HCT116 (cell line): Measurements from ENCODE around the gene ETNK2. TPM values are rescaled to one million over a fixed set of nuclear protein-coding genes. Genes with fewer than 3 reads are reported as not detected.

Source experiments
- ATAC-seq: fragments of 200-7000 bp; cut with Tn5 transposase; 2 replicates; pipeline ENCODE4 v1.9.1; 2020; ENCODE audit warnings: mild to moderate bottlenecking, moderate library complexity
- BruUV-seq: library from RNA; stranded (reverse); fragments of 400-500 nt; replicated peaks from 2 replicates; lab custom pipeline; 2021; lab: Mats Ljungman, UMichigan
- CTCF ChIA-PET: fragments of 300-600 bp; sonication (Branson Sonifier 250); formaldehyde crosslinking; loops from one replicate; lab custom pipeline; 2021; ENCODE audit warnings: antibody characterized with exemption; lab: Charles Lee
- POLR2A ChIA-PET: fragments of 300-600, 350-600 bp; sonication (Branson Sonifier 250); formaldehyde crosslinking; loops from one replicate; lab custom pipeline; 2021; ENCODE audit warnings: antibody characterized with exemption; lab: Charles Lee
- RAD21 ChIA-PET, 2 experiments: fragments of 300-600 bp; sonication (Branson Sonifier 250); formaldehyde crosslinking; loops; one replicate each; lab custom pipeline; 2023; ENCODE audit warnings: low total read pairs in 2 of 2; ENCODE audit not compliant: uncharacterized antibody in 2 of 2, unreplicated experiment in 2 of 2, low non-redundant PET in 1 of 2; lab: Charles Lee
- DNase-seq: peaks from one replicate; pipeline ENCODE4 v3.0.0-alpha.2; 2010; ENCODE audit warnings: low read depth, low spot score
- H2AFZ ChIP-seq: fragments of 200-600 bp; shearing (Covaris generic), sonication (generic); 2 replicates; pipeline ENCODE4 v1.6.1; 2017; ENCODE audit warnings: low read depth, mixed run types, mixed read lengths, antibody characterized with exemption, low read length; ENCODE audit not compliant: poor library complexity, severe bottlenecking
- H3K27ac ChIP-seq: 2 replicates; pipeline ENCODE4 v1.5.1; 2012; ENCODE audit warnings: low read depth, low read length
- H3K27me3 ChIP-seq: fragments of 200-600 bp; sonication (generic); 2 replicates; pipeline ENCODE4 v1.6.1; 2016; ENCODE audit warnings: mixed run types, low read length, mixed read lengths; ENCODE audit not compliant: insufficient read depth
- H3K36me3 ChIP-seq, 2 experiments: fragments of 200-500 bp in 1 of 2; fragments of 200-600 bp in 1 of 2; sonication (Bioruptor generic) in 1 of 2; sonication (generic) in 1 of 2; 2 replicates each; pipeline versions ENCODE4 v1.5.1 to v1.6.1; 2014 to 2016; ENCODE audit warnings: low read length in 2 of 2, inconsistent platforms in 1 of 2, mixed read lengths in 1 of 2, mixed run types in 1 of 2; ENCODE audit not compliant: insufficient read depth in 2 of 2, control insufficient read depth in 1 of 2
- H3K4me1 ChIP-seq, 2 experiments: fragments of 200-600 bp in 1 of 2; sonication (generic) in 1 of 2; 2 replicates each; pipeline versions ENCODE4 v1.5.1 to v1.6.1; 2012 to 2017; ENCODE audit warnings: low read length in 2 of 2, inconsistent platforms in 1 of 2, mild to moderate bottlenecking in 1 of 2, mixed read lengths in 1 of 2, mixed run types in 1 of 2, moderate library complexity in 1 of 2; ENCODE audit not compliant: insufficient read depth in 2 of 2, control insufficient read depth in 1 of 2
- H3K4me2 ChIP-seq: fragments of 200-600 bp; sonication (generic); 2 replicates; pipeline ENCODE4 v1.6.1; 2017; ENCODE audit warnings: mixed run types, low read length, mixed read lengths
- H3K4me3 ChIP-seq, 2 experiments: fragments of 200-600 bp in 1 of 2; sonication (generic) in 1 of 2; replicated peaks in 1 of 2; 2 replicates each; pipeline ENCODE4 v1.5.1; 2011 to 2016; ENCODE audit warnings: low read length in 2 of 2, control low read depth in 1 of 2, low read depth in 1 of 2, mild to moderate bottlenecking in 1 of 2, mixed read lengths in 1 of 2, mixed run types in 1 of 2
- H3K79me2 ChIP-seq: fragments of 200-600 bp; sonication (generic); 2 replicates; pipeline ENCODE4 v1.6.1; 2017; ENCODE audit warnings: mild to moderate bottlenecking, mixed run types, low read length, moderate library complexity, mixed read lengths; ENCODE audit not compliant: insufficient read depth
- H3K9ac ChIP-seq: fragments of 200-600 bp; sonication (generic); 2 replicates; pipeline ENCODE4 v1.6.1; 2016; ENCODE audit warnings: low read length, mixed read lengths
- H3K9me2 ChIP-seq: fragments of 200-600 bp; sonication (generic), shearing (Covaris generic); 2 replicates; pipeline ENCODE4 v1.6.1; 2017; ENCODE audit warnings: mixed run types, mild to moderate bottlenecking, moderate library complexity; ENCODE audit not compliant: insufficient read depth
- H3K9me3 ChIP-seq, 2 experiments: fragments of 200-500 bp in 1 of 2; fragments of 200-600 bp in 1 of 2; sonication (Bioruptor generic) in 1 of 2; sonication (generic) in 1 of 2; 2 replicates each; pipeline ENCODE4 v1.6.1; 2014 to 2017; ENCODE audit warnings: low read length in 2 of 2, mixed read lengths in 2 of 2, inconsistent platforms in 1 of 2, low read depth in 1 of 2, mild to moderate bottlenecking in 1 of 2, mixed run types in 1 of 2, moderate library complexity in 1 of 2; ENCODE audit not compliant: control insufficient read depth in 1 of 2, insufficient read depth in 1 of 2
- H4K20me1 ChIP-seq: fragments of 200-600 bp; sonication (generic), shearing (Covaris generic); 2 replicates; pipeline ENCODE4 v1.6.1; 2017; ENCODE audit warnings: mixed run types, mild to moderate bottlenecking, moderate library complexity; ENCODE audit not compliant: insufficient read depth
- CBX3 ChIP-seq: IDR thresholded peaks from 2 replicates; pipeline ENCODE4 v1.6.1; 2012; ENCODE audit warnings: low read depth
- CEBPB ChIP-seq: IDR thresholded peaks from 2 replicates; pipeline ENCODE4 v1.6.1; 2012; ENCODE audit warnings: low read depth
- EGR1 ChIP-seq: IDR thresholded peaks from 2 replicates; pipeline ENCODE4 v1.6.1; 2012; ENCODE audit warnings: low read depth
- ELF1 ChIP-seq: IDR thresholded peaks from 2 replicates; pipeline ENCODE4 v1.6.1; 2012; ENCODE audit warnings: low read depth, borderline replicate concordance
- EZH2 ChIP-seq: fragments of 200-600 bp; sonication (generic); IDR thresholded peaks from 2 replicates; pipeline ENCODE4 v1.6.1; 2017; ENCODE audit warnings: antibody characterized with exemption, mixed run types
- EZH2phosphoT487 ChIP-seq: fragments of 200-600 bp; IDR thresholded peaks from 2 replicates; pipeline ENCODE4 v1.6.1; 2018; ENCODE audit warnings: antibody characterized with exemption, borderline replicate concordance
- FOSL1 ChIP-seq: IDR thresholded peaks from 2 replicates; pipeline ENCODE4 v1.6.1; 2012; ENCODE audit warnings: low read depth
- JUND ChIP-seq: IDR thresholded peaks from 2 replicates; pipeline ENCODE4 v1.6.1; 2012
- POLR2A ChIP-seq: IDR thresholded peaks from 2 replicates; pipeline ENCODE4 v1.7.0; 2011; ENCODE audit warnings: borderline replicate concordance; ENCODE audit not compliant: insufficient read depth, insufficient read length; ENCODE audit errors: extremely low read depth
- POLR2AphosphoS5 ChIP-seq: IDR thresholded peaks from 2 replicates; pipeline ENCODE4 v1.6.1; 2011; ENCODE audit warnings: mild to moderate bottlenecking, low read depth, low read length, moderate library complexity
- RAD21 ChIP-seq: IDR thresholded peaks from 2 replicates; pipeline ENCODE4 v1.6.1; 2012; ENCODE audit warnings: low read depth, mild to moderate bottlenecking
- SIN3A ChIP-seq: IDR thresholded peaks from 2 replicates; pipeline ENCODE4 v1.6.1; 2012; ENCODE audit warnings: low read depth
- SP1 ChIP-seq: IDR thresholded peaks from 2 replicates; pipeline ENCODE4 v1.6.1; 2012; ENCODE audit warnings: low read depth
- SRF ChIP-seq: IDR thresholded peaks from 2 replicates; pipeline ENCODE4 v1.6.1; 2012; ENCODE audit warnings: low read depth
- TCF7L2 ChIP-seq: IDR thresholded peaks from 2 replicates; pipeline ENCODE4 v1.7.0; 2011; ENCODE audit warnings: borderline replicate concordance, inconsistent platforms; ENCODE audit not compliant: insufficient read depth, insufficient read length; ENCODE audit errors: extremely low read depth
- YY1 ChIP-seq: IDR thresholded peaks from 2 replicates; pipeline ENCODE4 v1.6.1; 2011; ENCODE audit warnings: low read length, low read depth, moderate library complexity, mild to moderate bottlenecking; ENCODE audit not compliant: insufficient replicate concordance; ENCODE audit errors: extremely low read depth
- intact Hi-C: fragments of 100-400 bp; cut with micrococcal nuclease; formaldehyde crosslinking; loops from 2 replicates; pipeline ENCODE4 v1.10.0; 2022
- total RNA-seq: library from RNA; stranded (reverse); gene quantifications from one replicate; pipeline ENCODE4 v1.2.1, GENCODE V29; 2021; ENCODE audit not compliant: unreplicated experiment
- TF ChIP-seq, protein P1 (sequence below): IDR thresholded peaks from 2 replicates; pipeline ENCODE4 v1.6.1; 2011; ENCODE audit warnings: mild to moderate bottlenecking, low read length, moderate library complexity; ENCODE audit not compliant: insufficient replicate concordance; ENCODE audit errors: extremely low read depth
- TF ChIP-seq, protein P2 (sequence below): IDR thresholded peaks from 2 replicates; pipeline ENCODE4 v1.6.1; 2012; ENCODE audit warnings: low read depth
- TF ChIP-seq, protein P3 (sequence below): IDR thresholded peaks from 2 replicates; pipeline ENCODE4 v1.6.1; 2012
- TF ChIP-seq, protein P4 (sequence below), 3 experiments: fragments of 200-600 bp in 1 of 3; sonication (generic) in 1 of 3; IDR thresholded peaks in 2 of 3; conservative IDR thresholded peaks in 1 of 3; 2 replicates each; pipeline ENCODE4 v1.5.1; 2012 to 2017; ENCODE audit warnings: low read depth in 2 of 3, low read length in 2 of 3, antibody characterized with exemption in 1 of 3, borderline replicate concordance in 1 of 3, control low read depth in 1 of 3, mild to moderate bottlenecking in 1 of 3, mixed read lengths in 1 of 3, mixed run types in 1 of 3, moderate library complexity in 1 of 3; ENCODE audit not compliant: insufficient read depth in 1 of 3

Gene ETNK2
- total RNA-seq, 1 experiment from 2014 or later: 16.1 TPM

DNA sequence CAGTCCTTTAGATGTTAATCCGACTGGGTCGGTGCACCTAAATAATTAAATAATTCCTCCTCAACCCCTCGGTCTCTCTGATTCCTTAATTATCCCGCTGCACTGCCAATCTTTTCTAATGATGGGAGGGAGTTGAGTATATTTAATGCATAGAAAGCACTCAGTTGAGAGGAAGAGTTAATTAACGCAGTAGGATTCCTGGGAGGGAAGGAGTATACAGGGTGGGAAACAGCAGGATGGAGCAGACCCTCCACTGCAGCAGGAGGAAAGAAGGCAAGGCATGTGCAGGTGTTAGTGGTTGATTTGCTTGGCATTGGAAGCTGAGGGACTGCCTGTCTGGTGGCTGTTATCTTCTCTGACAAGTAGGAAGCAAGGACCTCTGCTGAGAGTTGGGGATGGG is 24.2 kb upstream of the ETNK2 start:
- no peak overlapping the region for H3K27ac ChIP-seq

More for the DNA sequence above, 24.2 kb upstream of the ETNK2 start:
- POLR2A ChIA-PET: no interaction called here
- no peaks in the 10 kb centered on the region for H3K27me3 ChIP-seq
- BruUV-seq: no TSS peak
- ATAC-seq: no peak
- no peak for TF ChIP-seq SRF
- no peak for TF ChIP-seq CBX3
- TF ChIP-seq EZH2phosphoT487: no peak
- no peak for TF ChIP-seq EZH2
- TF ChIP-seq EGR1: no peak
- TF ChIP-seq TCF7L2: no peak
- no peak for TF ChIP-seq YY1
- no peak for TF ChIP-seq RAD21
- no peak for TF ChIP-seq JUND
- no peak for TF ChIP-seq SIN3A
- TF ChIP-seq, protein P1, sequence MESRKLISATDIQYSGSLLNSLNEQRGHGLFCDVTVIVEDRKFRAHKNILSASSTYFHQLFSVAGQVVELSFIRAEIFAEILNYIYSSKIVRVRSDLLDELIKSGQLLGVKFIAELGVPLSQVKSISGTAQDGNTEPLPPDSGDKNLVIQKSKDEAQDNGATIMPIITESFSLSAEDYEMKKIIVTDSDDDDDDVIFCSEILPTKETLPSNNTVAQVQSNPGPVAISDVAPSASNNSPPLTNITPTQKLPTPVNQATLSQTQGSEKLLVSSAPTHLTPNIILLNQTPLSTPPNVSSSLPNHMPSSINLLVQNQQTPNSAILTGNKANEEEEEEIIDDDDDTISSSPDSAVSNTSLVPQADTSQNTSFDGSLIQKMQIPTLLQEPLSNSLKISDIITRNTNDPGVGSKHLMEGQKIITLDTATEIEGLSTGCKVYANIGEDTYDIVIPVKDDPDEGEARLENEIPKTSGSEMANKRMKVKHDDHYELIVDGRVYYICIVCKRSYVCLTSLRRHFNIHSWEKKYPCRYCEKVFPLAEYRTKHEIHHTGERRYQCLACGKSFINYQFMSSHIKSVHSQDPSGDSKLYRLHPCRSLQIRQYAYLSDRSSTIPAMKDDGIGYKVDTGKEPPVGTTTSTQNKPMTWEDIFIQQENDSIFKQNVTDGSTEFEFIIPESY: no peak
- no peak for TF ChIP-seq ELF1
- TF ChIP-seq, protein P2, sequence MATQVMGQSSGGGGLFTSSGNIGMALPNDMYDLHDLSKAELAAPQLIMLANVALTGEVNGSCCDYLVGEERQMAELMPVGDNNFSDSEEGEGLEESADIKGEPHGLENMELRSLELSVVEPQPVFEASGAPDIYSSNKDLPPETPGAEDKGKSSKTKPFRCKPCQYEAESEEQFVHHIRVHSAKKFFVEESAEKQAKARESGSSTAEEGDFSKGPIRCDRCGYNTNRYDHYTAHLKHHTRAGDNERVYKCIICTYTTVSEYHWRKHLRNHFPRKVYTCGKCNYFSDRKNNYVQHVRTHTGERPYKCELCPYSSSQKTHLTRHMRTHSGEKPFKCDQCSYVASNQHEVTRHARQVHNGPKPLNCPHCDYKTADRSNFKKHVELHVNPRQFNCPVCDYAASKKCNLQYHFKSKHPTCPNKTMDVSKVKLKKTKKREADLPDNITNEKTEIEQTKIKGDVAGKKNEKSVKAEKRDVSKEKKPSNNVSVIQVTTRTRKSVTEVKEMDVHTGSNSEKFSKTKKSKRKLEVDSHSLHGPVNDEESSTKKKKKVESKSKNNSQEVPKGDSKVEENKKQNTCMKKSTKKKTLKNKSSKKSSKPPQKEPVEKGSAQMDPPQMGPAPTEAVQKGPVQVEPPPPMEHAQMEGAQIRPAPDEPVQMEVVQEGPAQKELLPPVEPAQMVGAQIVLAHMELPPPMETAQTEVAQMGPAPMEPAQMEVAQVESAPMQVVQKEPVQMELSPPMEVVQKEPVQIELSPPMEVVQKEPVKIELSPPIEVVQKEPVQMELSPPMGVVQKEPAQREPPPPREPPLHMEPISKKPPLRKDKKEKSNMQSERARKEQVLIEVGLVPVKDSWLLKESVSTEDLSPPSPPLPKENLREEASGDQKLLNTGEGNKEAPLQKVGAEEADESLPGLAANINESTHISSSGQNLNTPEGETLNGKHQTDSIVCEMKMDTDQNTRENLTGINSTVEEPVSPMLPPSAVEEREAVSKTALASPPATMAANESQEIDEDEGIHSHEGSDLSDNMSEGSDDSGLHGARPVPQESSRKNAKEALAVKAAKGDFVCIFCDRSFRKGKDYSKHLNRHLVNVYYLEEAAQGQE: no peak
- no peak for TF ChIP-seq FOSL1
- TF ChIP-seq, protein P3, sequence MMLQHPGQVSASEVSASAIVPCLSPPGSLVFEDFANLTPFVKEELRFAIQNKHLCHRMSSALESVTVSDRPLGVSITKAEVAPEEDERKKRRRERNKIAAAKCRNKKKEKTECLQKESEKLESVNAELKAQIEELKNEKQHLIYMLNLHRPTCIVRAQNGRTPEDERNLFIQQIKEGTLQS: no peak
- no peak for TF ChIP-seq POLR2A
- TF ChIP-seq SP1: no peak
- TF ChIP-seq CEBPB: no peak
- TF ChIP-seq, protein P4, sequence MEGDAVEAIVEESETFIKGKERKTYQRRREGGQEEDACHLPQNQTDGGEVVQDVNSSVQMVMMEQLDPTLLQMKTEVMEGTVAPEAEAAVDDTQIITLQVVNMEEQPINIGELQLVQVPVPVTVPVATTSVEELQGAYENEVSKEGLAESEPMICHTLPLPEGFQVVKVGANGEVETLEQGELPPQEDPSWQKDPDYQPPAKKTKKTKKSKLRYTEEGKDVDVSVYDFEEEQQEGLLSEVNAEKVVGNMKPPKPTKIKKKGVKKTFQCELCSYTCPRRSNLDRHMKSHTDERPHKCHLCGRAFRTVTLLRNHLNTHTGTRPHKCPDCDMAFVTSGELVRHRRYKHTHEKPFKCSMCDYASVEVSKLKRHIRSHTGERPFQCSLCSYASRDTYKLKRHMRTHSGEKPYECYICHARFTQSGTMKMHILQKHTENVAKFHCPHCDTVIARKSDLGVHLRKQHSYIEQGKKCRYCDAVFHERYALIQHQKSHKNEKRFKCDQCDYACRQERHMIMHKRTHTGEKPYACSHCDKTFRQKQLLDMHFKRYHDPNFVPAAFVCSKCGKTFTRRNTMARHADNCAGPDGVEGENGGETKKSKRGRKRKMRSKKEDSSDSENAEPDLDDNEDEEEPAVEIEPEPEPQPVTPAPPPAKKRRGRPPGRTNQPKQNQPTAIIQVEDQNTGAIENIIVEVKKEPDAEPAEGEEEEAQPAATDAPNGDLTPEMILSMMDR (IDR thresholded peaks at IDR 0.05 in 2 of 3, conservative IDR thresholded peaks at IDR 0.05 in 1 of 3; ENCODE audit: borderline replicate concordance in 1 of 3, insufficient read depth in 1 of 3, low read depth in 2 of 3, low read length in 2 of 3): no peak
- no peak for TF ChIP-seq POLR2AphosphoS5
- TF ChIP-seq, all 23 proteins: peak for 0
- H3K79me2 ChIP-seq: no peaks in the 10 kb centered on the region
- intact Hi-C loops: no loop called here
- DNase-seq: no peak
- H3K9ac ChIP-seq: no peak overlapping the region
- H3K9me3 ChIP-seq: no peaks in the 10 kb centered on the region
- no peak overlapping the region for H3K4me2 ChIP-seq
- H3K4me1 ChIP-seq: peaks cover 10 to 60% of the 10 kb centered on the region in 2 experiments; a peak in 3 of 4 replicates
- H2AFZ ChIP-seq: no peak overlapping the region
- RAD21 ChIA-PET: no interaction called here
- CTCF ChIA-PET: no interaction called here
- H3K4me3 ChIP-seq: no peak overlapping the region
- H4K20me1 ChIP-seq: no peaks in the 10 kb centered on the region
- H3K36me3 ChIP-seq: no peaks in the 10 kb centered on the region
- H3K9me2 ChIP-seq: no peaks in the 10 kb centered on the region
